H1 (cell line): Measurements from ENCODE around the gene SPSB2. TPM values are rescaled to one million over a fixed set of nuclear protein-coding genes. Genes with fewer than 3 reads are reported as not detected.

ENCODE experiments used
- ASH2L ChIP-seq: fragments of 200-600, 300-600 bp; sonication (generic); IDR thresholded peaks from one replicate; pipeline ENCODE4 v1.7.1; 2017; ENCODE audit warnings: low read length
- BCL11A ChIP-seq, 2 experiments: IDR thresholded peaks; one replicate each; pipeline ENCODE4 v1.6.1; 2011; ENCODE audit warnings: low read depth in 2 of 2, low read length in 2 of 2, mild to moderate bottlenecking in 2 of 2
- CEBPB ChIP-seq: IDR thresholded peaks from 2 replicates; pipeline ENCODE4 v1.6.1; 2012; ENCODE audit warnings: low read depth, low read length
- CHD1 ChIP-seq: IDR thresholded peaks from 2 replicates; pipeline ENCODE4 v1.6.1; 2012; ENCODE audit warnings: low read depth, low read length, improper control_type of control experiment
- GTF2F1 ChIP-seq: IDR thresholded peaks from 2 replicates; pipeline ENCODE4 v1.6.1; 2012; ENCODE audit warnings: low read depth, low read length, improper control_type of control experiment, borderline replicate concordance
- MAFK ChIP-seq: IDR thresholded peaks from 2 replicates; pipeline ENCODE4 v1.6.1; 2012; ENCODE audit warnings: low read depth, mild to moderate bottlenecking, improper control_type of control experiment, low read length
- SRF ChIP-seq: IDR thresholded peaks from 2 replicates; pipeline ENCODE4 v1.6.1; 2011; ENCODE audit warnings: mild to moderate bottlenecking, low read depth, low read length, moderate library complexity
- TAF1 ChIP-seq: IDR thresholded peaks from 2 replicates; pipeline ENCODE4 v1.6.1; 2011; ENCODE audit warnings: mild to moderate bottlenecking, low read depth, low read length
- polyA plus RNA-seq, 7 experiments: library from polyadenylated mRNA; depleted of rRNA in 3 of 7; stranded (reverse) in 5 of 7; unstranded in 2 of 7; fragments of >200 nt in 5 of 7; fragments of 200-250 nt in 2 of 7; gene quantifications; 1 replicate in 5 of 7; 2 replicates in 1 of 7; 4 replicates in 1 of 7; pipeline versions ENCODE4 v1.2.1 to v1.2.3, GENCODE V29; 2011 to 2013; ENCODE audit warnings: missing spikeins in 2 of 7, mixed read lengths in 2 of 7
- total RNA-seq: library from RNA; stranded (reverse); fragmentation: NEBNext Ultra II Directional; extraction: Animal tissue kit (Norgen Biotek cat#: 25700); gene quantifications from 2 replicates; pipeline ENCODE4 v1.2.1, GENCODE V29; 2021
- TF ChIP-seq, protein P1 (sequence below): fragments of 300-600 bp; sonication (generic); IDR thresholded peaks from 2 replicates; pipeline ENCODE4 v1.7.1; 2012; ENCODE audit warnings: low read length, moderate library complexity, mild to moderate bottlenecking, inconsistent platforms; ENCODE audit not compliant: insufficient replicate concordance
- TF ChIP-seq, protein P2 (sequence below): IDR thresholded peaks from 2 replicates; pipeline ENCODE4 v1.6.1; 2011; ENCODE audit warnings: low read depth, mild to moderate bottlenecking, low read length; ENCODE audit not compliant: insufficient read depth

The SPSB2 gene
- total and polyA plus RNA-seq, 2 of the 8 experiments (the other 6 are each of a cell fraction or from before 2014, with no cell fraction given) = 13.0 to 23.2 TPM

DNA sequence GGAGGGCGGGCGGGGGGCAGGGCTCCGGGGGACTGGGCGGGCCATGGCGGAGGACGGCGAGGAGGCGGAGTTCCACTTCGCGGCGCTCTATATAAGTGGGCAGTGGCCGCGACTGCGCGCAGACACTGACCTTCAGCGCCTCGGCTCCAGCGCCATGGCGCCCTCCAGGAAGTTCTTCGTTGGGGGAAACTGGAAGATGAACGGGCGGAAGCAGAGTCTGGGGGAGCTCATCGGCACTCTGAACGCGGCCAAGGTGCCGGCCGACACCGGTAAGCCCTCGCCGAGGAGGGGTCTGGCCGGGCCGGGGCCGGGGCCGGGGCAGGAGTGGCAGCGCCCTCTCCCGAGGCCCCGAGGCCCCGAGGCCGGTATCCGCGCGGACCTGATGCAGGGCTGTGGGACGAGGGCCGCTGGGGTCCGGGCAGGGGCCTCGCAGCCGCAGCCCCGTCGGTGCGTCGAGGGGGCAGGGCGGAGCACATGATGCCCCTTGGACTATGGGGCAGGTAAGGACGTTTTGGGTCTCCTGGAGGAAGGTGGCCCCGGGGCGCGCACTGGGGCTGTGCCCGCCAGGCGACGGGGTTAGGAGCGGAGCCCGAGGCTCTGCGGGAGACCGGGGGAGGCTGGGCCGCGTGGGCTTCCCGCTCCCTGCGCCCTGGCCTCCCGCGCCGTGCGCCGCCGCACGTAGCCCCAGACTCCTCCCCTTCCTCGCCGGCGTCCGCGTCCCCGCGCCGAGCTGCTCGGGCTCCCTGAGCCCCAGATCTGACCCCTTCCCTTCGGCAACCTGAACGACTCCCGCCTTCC, 5.5 kb downstream of the SPSB2 start, which contains the start of gene TPI1 (continued):
- TF ChIP-seq, protein P1, sequence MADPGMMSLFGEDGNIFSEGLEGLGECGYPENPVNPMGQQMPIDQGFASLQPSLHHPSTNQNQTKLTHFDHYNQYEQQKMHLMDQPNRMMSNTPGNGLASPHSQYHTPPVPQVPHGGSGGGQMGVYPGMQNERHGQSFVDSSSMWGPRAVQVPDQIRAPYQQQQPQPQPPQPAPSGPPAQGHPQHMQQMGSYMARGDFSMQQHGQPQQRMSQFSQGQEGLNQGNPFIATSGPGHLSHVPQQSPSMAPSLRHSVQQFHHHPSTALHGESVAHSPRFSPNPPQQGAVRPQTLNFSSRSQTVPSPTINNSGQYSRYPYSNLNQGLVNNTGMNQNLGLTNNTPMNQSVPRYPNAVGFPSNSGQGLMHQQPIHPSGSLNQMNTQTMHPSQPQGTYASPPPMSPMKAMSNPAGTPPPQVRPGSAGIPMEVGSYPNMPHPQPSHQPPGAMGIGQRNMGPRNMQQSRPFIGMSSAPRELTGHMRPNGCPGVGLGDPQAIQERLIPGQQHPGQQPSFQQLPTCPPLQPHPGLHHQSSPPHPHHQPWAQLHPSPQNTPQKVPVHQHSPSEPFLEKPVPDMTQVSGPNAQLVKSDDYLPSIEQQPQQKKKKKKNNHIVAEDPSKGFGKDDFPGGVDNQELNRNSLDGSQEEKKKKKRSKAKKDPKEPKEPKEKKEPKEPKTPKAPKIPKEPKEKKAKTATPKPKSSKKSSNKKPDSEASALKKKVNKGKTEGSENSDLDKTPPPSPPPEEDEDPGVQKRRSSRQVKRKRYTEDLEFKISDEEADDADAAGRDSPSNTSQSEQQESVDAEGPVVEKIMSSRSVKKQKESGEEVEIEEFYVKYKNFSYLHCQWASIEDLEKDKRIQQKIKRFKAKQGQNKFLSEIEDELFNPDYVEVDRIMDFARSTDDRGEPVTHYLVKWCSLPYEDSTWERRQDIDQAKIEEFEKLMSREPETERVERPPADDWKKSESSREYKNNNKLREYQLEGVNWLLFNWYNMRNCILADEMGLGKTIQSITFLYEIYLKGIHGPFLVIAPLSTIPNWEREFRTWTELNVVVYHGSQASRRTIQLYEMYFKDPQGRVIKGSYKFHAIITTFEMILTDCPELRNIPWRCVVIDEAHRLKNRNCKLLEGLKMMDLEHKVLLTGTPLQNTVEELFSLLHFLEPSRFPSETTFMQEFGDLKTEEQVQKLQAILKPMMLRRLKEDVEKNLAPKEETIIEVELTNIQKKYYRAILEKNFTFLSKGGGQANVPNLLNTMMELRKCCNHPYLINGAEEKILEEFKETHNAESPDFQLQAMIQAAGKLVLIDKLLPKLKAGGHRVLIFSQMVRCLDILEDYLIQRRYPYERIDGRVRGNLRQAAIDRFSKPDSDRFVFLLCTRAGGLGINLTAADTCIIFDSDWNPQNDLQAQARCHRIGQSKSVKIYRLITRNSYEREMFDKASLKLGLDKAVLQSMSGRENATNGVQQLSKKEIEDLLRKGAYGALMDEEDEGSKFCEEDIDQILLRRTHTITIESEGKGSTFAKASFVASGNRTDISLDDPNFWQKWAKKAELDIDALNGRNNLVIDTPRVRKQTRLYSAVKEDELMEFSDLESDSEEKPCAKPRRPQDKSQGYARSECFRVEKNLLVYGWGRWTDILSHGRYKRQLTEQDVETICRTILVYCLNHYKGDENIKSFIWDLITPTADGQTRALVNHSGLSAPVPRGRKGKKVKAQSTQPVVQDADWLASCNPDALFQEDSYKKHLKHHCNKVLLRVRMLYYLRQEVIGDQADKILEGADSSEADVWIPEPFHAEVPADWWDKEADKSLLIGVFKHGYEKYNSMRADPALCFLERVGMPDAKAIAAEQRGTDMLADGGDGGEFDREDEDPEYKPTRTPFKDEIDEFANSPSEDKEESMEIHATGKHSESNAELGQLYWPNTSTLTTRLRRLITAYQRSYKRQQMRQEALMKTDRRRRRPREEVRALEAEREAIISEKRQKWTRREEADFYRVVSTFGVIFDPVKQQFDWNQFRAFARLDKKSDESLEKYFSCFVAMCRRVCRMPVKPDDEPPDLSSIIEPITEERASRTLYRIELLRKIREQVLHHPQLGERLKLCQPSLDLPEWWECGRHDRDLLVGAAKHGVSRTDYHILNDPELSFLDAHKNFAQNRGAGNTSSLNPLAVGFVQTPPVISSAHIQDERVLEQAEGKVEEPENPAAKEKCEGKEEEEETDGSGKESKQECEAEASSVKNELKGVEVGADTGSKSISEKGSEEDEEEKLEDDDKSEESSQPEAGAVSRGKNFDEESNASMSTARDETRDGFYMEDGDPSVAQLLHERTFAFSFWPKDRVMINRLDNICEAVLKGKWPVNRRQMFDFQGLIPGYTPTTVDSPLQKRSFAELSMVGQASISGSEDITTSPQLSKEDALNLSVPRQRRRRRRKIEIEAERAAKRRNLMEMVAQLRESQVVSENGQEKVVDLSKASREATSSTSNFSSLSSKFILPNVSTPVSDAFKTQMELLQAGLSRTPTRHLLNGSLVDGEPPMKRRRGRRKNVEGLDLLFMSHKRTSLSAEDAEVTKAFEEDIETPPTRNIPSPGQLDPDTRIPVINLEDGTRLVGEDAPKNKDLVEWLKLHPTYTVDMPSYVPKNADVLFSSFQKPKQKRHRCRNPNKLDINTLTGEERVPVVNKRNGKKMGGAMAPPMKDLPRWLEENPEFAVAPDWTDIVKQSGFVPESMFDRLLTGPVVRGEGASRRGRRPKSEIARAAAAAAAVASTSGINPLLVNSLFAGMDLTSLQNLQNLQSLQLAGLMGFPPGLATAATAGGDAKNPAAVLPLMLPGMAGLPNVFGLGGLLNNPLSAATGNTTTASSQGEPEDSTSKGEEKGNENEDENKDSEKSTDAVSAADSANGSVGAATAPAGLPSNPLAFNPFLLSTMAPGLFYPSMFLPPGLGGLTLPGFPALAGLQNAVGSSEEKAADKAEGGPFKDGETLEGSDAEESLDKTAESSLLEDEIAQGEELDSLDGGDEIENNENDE = no peak
- TF ChIP-seq, protein P2, sequence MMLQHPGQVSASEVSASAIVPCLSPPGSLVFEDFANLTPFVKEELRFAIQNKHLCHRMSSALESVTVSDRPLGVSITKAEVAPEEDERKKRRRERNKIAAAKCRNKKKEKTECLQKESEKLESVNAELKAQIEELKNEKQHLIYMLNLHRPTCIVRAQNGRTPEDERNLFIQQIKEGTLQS = no peak
- TF ChIP-seq ASH2L (peak; percentile 40), TAF1 (peak; percentile 97), SRF (no peak), CEBPB (no peak), GTF2F1 (peak; percentile 93), CHD1 (no peak), BCL11A (IDR thresholded peaks at IDR 0.05; ENCODE audit: low read depth in 2 of 2, low read length in 2 of 2) (no peak), MAFK (no peak)
